Lower leg skin (tissue), 4 donors: Measurements from ENCODE around the gene PLXNA2. TPM values are rescaled to one million over a fixed set of nuclear protein-coding genes. Genes with fewer than 3 reads are reported as not detected.

ENCODE experiments used
- DNase-seq, 2 donors: peaks; one replicate each; pipeline ENCODE4 v3.0.0-alpha.2; 2019; ENCODE audit warnings: low spot score in 2 of 2
- H3K4me3 ChIP-seq: fragments of 200-600 bp; sonication (generic); 2 replicates; pipeline ENCODE4 v1.5.1; 2017; ENCODE audit warnings: mild to moderate bottlenecking, low read depth; ENCODE audit not compliant: poor library complexity, severe bottlenecking
- CTCF ChIP-seq, 3 donors: fragments of 450-650 bp; IDR thresholded peaks; one replicate each; pipeline ENCODE4 v1.5.1; 2016; ENCODE audit warnings: antibody characterized with exemption in 3 of 3, mild to moderate bottlenecking in 3 of 3, moderate library complexity in 2 of 3
- POLR2A ChIP-seq, 2 donors: fragments of 450-650 bp; IDR thresholded peaks; one replicate each; pipeline ENCODE4 v1.6.1; 2016 to 2017; ENCODE audit warnings: antibody characterized with exemption in 2 of 2, mild to moderate bottlenecking in 1 of 2, moderate library complexity in 1 of 2
- WGBS, 2 donors: methylation state at CpG; one replicate each; pipeline ENCODE4 v1.1.5; 2018; 5-methylcytosine and 5-hydroxymethylcytosine counted together
- intact Hi-C: fragments of 100-400 bp; cut with DNase I; formaldehyde crosslinking; loops from one replicate; pipeline ENCODE4 v1.15.0; 2023; ENCODE audit warnings: low total_unique reads
- total RNA-seq, 4 donors: library from RNA; depleted of rRNA; stranded (reverse); fragments of >200 nt; gene quantifications; one replicate each; pipeline ENCODE4 v1.1.0, GENCODE V29; 2016

PLXNA2 gene
- total RNA-seq, 4 donors from 2014 or later = 27.4 to 44.2 (median 36.9) TPM

GRCh38 chr1:208228550-208228949, 15.6 kb downstream of the PLXNA2 start:
- no peak overlapping the region for H3K4me3 ChIP-seq
- no peak for DNase-seq
- TF ChIP-seq CTCF (IDR thresholded peaks at IDR 0.05) (no peak), POLR2A (IDR thresholded peaks at IDR 0.05) (no peak)
- intact Hi-C loops = no loop called here
- WGBS, 2 donors = 80 to 85% methylated on average over 2 of the region's 2 CpGs

GRCh38 chr1:208228026-208228425, 16.2 kb downstream of the PLXNA2 start:
- H3K4me3 ChIP-seq = no peak overlapping the region
- no peak for DNase-seq
- WGBS, 2 donors = 81 to 82% methylated on average over 3 of the region's 3 CpGs
- no peak for TF ChIP-seq CTCF (IDR thresholded peaks at IDR 0.05)
- no peak for TF ChIP-seq POLR2A (IDR thresholded peaks at IDR 0.05)
- intact Hi-C loops = no loop called here

DNA sequence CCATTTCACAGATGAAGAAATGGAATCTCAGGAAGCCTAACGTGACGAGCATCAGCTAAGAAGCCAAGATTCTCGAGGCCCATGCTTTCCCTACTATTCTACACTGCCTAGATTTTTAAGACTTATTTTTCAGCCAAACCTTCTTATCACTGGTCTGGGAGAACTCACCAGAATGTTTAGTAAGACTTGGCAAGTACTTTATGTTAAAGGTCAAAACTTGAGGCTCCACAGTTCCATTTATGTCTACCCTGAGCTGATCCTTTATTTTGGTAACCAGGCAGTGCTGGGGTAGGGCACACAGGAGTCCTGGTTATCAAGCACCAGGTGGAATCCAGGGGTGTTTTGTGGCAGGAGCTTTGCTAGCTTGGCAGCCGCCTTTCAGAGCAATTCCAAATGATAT, 16.8 kb downstream of the PLXNA2 start:
- TF ChIP-seq CTCF (IDR thresholded peaks at IDR 0.05) = no peak
- no peak for TF ChIP-seq POLR2A (IDR thresholded peaks at IDR 0.05)
- 82 to 87% methylated on average over 4 of the region's 4 CpGs for WGBS, 2 donors

GRCh38 chr1:208225954-208226937, 17.9 kb downstream of the PLXNA2 start:
- no peak overlapping the region for H3K4me3 ChIP-seq
- intact Hi-C loops = no loop called here
- no peak for DNase-seq
- TF ChIP-seq POLR2A (IDR thresholded peaks at IDR 0.05) = no peak
- 83 to 88% methylated on average over 13 of the region's 13 CpGs for WGBS, 2 donors

More for the DNA sequence above, 16.8 kb downstream of the PLXNA2 start:
- no peak overlapping the region for H3K4me3 ChIP-seq
- no peak for DNase-seq
- intact Hi-C loops = no loop called here

DNA sequence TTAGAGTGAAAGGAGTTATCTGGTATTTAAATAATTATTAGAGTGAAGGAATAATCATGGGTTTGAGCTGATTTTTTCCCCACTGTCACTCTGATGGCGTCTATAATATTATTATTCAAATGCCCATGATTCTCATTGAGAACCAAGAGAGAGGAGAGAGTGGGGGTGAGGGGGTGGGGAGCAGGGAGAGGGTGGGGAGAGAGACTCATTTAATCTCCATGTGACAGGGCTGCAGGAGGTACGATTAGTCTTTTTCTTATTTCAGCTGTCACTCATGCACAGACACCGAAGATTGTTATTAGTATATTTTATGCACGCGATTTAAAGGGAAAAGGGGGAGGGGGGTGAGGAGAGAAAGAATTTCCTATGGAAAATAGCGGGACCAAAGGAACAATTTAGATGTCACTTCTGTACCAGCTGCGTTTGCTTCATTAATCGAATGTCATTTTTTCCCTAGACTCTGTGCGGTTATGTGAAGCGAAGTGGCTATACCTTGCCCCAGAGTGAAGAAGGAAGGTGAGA, 19.9 kb downstream of the PLXNA2 start:
- no peak for TF ChIP-seq POLR2A (IDR thresholded peaks at IDR 0.05)
- TF ChIP-seq CTCF (IDR thresholded peaks at IDR 0.05) = no peak
- DNase-seq = no peak
- intact Hi-C loops = no loop called here
- no peak overlapping the region for H3K4me3 ChIP-seq
- 90 to 91% methylated on average over 10 of the region's 10 CpGs for WGBS, 2 donors

- TF ChIP-seq POLR2A (IDR thresholded peaks at IDR 0.05) = no peak
- no peak for TF ChIP-seq CTCF (IDR thresholded peaks at IDR 0.05)
- DNase-seq = no peak
- 88% methylated on average over 8 of the region's 8 CpGs for WGBS, 2 donors
- intact Hi-C loops = no loop called here
- no peak overlapping the region for H3K4me3 ChIP-seq
Measured at GRCh38 chr1:208223136-208223535, 21.0 kb downstream of the PLXNA2 start.
